NB4 (cell line): ENCODE data around the gene SOCS1.

ENCODE experiments used
- CTCF ChIP-seq: IDR thresholded peaks from one replicate; pipeline ENCODE4 v1.5.1; 2012; ENCODE audit warnings: low read depth, low read length
- MAX ChIP-seq: IDR thresholded peaks from 2 replicates; pipeline ENCODE4 v1.6.1; 2011; ENCODE audit warnings: low read depth, low read length
- POLR2A ChIP-seq: IDR thresholded peaks from 2 replicates; pipeline ENCODE4 v1.6.1; 2011; ENCODE audit warnings: mild to moderate bottlenecking; ENCODE audit not compliant: insufficient read length; ENCODE audit errors: extremely low read depth

GRCh38 chr16:11232852-11233726 lies 22.9 kb downstream of the SOCS1 start:
- TF ChIP-seq POLR2A: no peak
- no peak for TF ChIP-seq CTCF
- TF ChIP-seq MAX: no peak
